HEK293T (cell line): Measurements from ENCODE around the gene L3MBTL3.

Source experiments
- CTCF ChIA-PET: fragments of 350-600 bp; formaldehyde crosslinking; extraction: SDS; loops from one replicate; lab custom pipeline; 2021; ENCODE audit warnings: antibody characterized with exemption, inconsistent platforms; lab: Yijun Ruan, JAX
- POLR2A ChIA-PET: fragments of 350-600 bp; formaldehyde crosslinking; extraction: SDS; loops from one replicate; lab custom pipeline; 2020; ENCODE audit warnings: antibody characterized with exemption, inconsistent platforms; lab: Yijun Ruan, JAX
- DNase-seq: peaks from one replicate; pipeline ENCODE4 v3.0.0; 2012; ENCODE audit warnings: mixed read lengths; ENCODE audit errors: extremely low spot score
- ARNT ChIP-seq: fragments of 450-650 bp; IDR thresholded peaks from 2 replicates; pipeline ENCODE4 v1.6.1; 2017; ENCODE audit warnings: mild to moderate bottlenecking
- BHLHE40 ChIP-seq: fragments of 450-650 bp; IDR thresholded peaks from 2 replicates; pipeline ENCODE4 v1.6.1; 2016; ENCODE audit warnings: mild to moderate bottlenecking, moderate library complexity, borderline replicate concordance
- CTBP1 ChIP-seq: fragments of 450-650 bp; IDR thresholded peaks from 2 replicates; pipeline ENCODE4 v1.6.1; 2016; ENCODE audit warnings: borderline replicate concordance
- ELF4 ChIP-seq: fragments of 450-650 bp; IDR thresholded peaks from 2 replicates; pipeline ENCODE4 v1.6.1; 2017; ENCODE audit warnings: antibody characterized with exemption
- FOXA1 ChIP-seq: fragments of 450-650 bp; IDR thresholded peaks from 2 replicates; pipeline ENCODE4 v1.6.1; 2016; ENCODE audit warnings: mild to moderate bottlenecking
- FOXK2 ChIP-seq: fragments of 450-650 bp; IDR thresholded peaks from 2 replicates; pipeline ENCODE4 v1.6.1; 2016; ENCODE audit warnings: mild to moderate bottlenecking
- FOXM1 ChIP-seq: fragments of 450-650 bp; IDR thresholded peaks from 2 replicates; pipeline ENCODE4 v1.6.1; 2017; ENCODE audit warnings: mild to moderate bottlenecking, borderline replicate concordance
- HDGF ChIP-seq: fragments of 450-650 bp; IDR thresholded peaks from 2 replicates; pipeline ENCODE4 v1.6.1; 2017; ENCODE audit warnings: antibody characterized with exemption, borderline replicate concordance
- L3MBTL2 ChIP-seq: fragments of 450-650 bp; conservative IDR thresholded peaks from 2 replicates; pipeline ENCODE4 v1.6.1; 2016; ENCODE audit warnings: mild to moderate bottlenecking
- LEF1 ChIP-seq: fragments of 450-650 bp; IDR thresholded peaks from 2 replicates; pipeline ENCODE4 v1.6.1; 2017; ENCODE audit warnings: mild to moderate bottlenecking, borderline replicate concordance
- NFRKB ChIP-seq: fragments of 450-650 bp; IDR thresholded peaks from 2 replicates; pipeline ENCODE4 v1.6.1; 2016; ENCODE audit warnings: mild to moderate bottlenecking, moderate library complexity
- SP1 ChIP-seq: fragments of 450-650 bp; IDR thresholded peaks from 2 replicates; pipeline ENCODE4 v1.6.1; 2017
- SUZ12 ChIP-seq: fragments of 450-650 bp; IDR thresholded peaks from 2 replicates; pipeline ENCODE4 v1.6.1; 2016; ENCODE audit warnings: mild to moderate bottlenecking
- TARDBP ChIP-seq: fragments of 450-650 bp; IDR thresholded peaks from 2 replicates; pipeline ENCODE4 v1.6.1; 2016
- ZNF384 ChIP-seq: fragments of 450-650 bp; IDR thresholded peaks from 2 replicates; pipeline ENCODE4 v1.6.1; 2016
- TF ChIP-seq, protein P1 (sequence below): fragments of 450-650 bp; IDR thresholded peaks from 2 replicates; pipeline ENCODE4 v1.6.1; 2016

L3MBTL3 gene

DNA sequence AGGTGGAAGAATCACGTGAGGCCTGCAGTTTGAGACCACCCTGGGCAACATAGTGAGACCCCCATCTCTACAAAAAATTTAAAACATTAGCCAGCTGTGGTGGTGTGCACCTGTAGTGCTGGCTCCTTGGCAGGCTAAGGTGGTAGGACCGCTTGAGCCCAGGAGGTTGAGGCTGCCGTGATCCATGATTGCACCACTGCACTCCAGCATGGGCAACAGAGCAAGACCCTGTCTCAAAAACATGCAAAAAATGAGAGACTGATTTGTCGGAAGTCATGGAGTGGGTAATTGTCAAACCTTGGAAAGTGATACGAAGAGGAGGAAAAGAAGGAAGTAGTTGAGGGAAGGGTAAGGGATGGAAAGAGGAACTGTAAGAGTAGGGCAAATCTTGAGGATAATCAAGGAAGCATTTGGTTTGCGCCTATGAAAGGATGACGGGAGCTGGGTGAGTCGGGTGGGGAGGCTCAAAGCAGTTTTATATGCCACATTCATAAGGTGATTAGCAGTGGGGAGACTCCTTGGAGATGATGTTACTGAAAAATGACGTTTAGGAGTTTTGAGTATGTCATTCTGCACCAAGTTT lies 14.5 kb downstream of the L3MBTL3 start:
- POLR2A ChIA-PET = no interaction called here
- DNase-seq = no peak
- TF ChIP-seq BHLHE40 (no peak), HDGF (no peak), TARDBP (no peak), SP1 (no peak), FOXA1 (no peak), NFRKB (no peak), FOXK2 (no peak), L3MBTL2 (no peak), ARNT (no peak), SUZ12 (no peak), CTBP1 (no peak), ZNF384 (no peak), ELF4 (no peak), LEF1 (no peak), FOXM1 (no peak)
- TF ChIP-seq, protein P1, sequence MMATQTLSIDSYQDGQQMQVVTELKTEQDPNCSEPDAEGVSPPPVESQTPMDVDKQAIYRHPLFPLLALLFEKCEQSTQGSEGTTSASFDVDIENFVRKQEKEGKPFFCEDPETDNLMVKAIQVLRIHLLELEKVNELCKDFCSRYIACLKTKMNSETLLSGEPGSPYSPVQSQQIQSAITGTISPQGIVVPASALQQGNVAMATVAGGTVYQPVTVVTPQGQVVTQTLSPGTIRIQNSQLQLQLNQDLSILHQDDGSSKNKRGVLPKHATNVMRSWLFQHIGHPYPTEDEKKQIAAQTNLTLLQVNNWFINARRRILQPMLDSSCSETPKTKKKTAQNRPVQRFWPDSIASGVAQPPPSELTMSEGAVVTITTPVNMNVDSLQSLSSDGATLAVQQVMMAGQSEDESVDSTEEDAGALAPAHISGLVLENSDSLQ = no peak
- CTCF ChIA-PET = interaction anchor here (1.1 kb wide), 1 partner anchor 11 kb away, joined by 6 read pairs; no protein-coding TSS in a partner anchor

DNA sequence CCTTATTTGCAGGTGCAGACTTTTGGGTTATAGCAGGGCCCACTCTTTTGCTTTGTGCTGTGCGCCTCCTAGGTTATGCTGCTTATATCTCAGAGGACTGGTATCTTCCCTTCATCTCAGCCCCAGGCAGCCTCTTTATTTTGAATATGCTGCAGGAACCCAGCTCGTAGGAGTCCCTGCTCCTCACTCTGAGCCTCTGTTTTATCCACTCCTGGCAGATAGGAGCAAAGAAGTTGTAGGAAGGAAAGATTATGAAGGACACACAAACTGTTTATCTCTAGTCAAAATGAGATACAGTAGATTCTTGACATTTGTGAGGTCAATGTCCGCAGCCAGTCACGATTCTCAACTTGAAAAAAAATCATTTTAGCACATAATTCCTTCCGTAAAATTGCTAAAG lies 15.6 kb downstream of the L3MBTL3 start:
- DNase-seq = no peak
- CTCF ChIA-PET = no interaction called here
- POLR2A ChIA-PET = no interaction called here
- TF ChIP-seq TARDBP = no peak
- no peak for TF ChIP-seq FOXM1
- no peak for TF ChIP-seq ELF4
- no peak for TF ChIP-seq SUZ12
- TF ChIP-seq ZNF384 = no peak
- no peak for TF ChIP-seq HDGF
- TF ChIP-seq, protein P1 = no peak
- no peak for TF ChIP-seq L3MBTL2
- no peak for TF ChIP-seq FOXK2
- no peak for TF ChIP-seq ARNT
- no peak for TF ChIP-seq NFRKB
- TF ChIP-seq SP1 = no peak
- no peak for TF ChIP-seq CTBP1
- no peak for TF ChIP-seq FOXA1
- no peak for TF ChIP-seq BHLHE40
- TF ChIP-seq LEF1 = no peak

DNA sequence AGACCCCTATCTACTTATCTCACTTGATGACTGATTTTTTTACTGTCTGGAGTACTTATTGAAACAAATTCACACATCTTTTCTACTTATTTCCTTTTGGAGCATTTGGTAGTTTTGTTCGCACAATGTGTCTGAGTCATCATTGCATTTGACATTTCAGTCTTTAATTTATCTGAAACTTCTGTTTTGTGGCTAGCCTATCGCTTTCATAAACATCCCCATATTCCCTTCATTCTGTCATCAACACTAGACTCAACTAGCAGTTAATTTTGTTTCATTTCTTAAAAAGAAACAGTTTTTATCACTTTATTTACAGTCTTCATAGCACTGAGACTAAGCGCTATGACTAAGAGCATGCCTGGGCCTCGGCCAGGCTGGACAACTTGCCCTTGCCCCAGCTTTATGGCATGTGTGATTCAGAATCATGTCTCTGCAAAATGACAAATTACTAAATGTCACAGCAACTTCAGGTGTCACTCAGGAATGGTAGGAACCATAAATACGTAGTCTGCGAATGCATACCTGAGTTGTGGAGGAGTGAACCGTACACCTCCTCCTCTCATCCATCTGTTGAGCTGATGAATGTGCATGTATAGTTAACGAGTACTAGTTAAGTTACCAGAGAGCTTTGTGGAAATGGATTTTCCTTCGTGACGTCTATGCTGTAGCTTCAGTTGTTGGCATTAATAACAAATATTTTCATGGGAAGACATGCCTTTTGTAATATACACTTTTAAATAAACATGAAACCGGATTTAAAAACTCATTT lies 16.2 kb downstream of the L3MBTL3 start:
- DNase-seq = peak; percentile 10
- POLR2A ChIA-PET = no interaction called here
- TF ChIP-seq ZNF384 = no peak
- TF ChIP-seq, protein P1 = peak; percentile 56
- CTCF ChIA-PET = no interaction called here

DNA sequence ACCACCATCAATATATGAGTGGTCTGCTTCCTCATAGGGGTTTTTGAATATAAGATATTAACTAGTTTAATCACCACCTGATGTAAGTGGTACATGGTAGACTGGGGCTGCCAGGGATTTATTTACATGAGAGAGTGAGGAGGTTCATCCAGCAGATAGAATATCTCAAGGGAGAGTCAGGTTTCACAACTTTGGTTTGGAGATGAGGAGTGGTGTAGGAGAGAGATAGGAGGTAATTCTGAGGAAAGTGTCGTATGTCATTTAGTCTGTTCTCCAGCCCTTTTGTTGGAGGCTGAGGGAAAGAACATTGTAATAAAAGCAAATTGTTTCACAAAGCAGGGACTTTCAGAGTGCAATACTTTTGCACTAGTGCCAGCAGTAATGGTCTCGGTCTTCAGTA lies 16.8 kb downstream of the L3MBTL3 start:
- CTCF ChIA-PET = no interaction called here
- POLR2A ChIA-PET = no interaction called here
- TF ChIP-seq SUZ12 = no peak
- TF ChIP-seq ZNF384 = no peak
- TF ChIP-seq L3MBTL2 = no peak
- no peak for TF ChIP-seq ARNT
- TF ChIP-seq, protein P1 = no peak
- TF ChIP-seq TARDBP = no peak
- TF ChIP-seq FOXK2 = no peak
- no peak for TF ChIP-seq FOXM1
- TF ChIP-seq BHLHE40 = no peak
- TF ChIP-seq FOXA1 = no peak
- no peak for TF ChIP-seq CTBP1
- TF ChIP-seq ELF4 = no peak
- no peak for TF ChIP-seq NFRKB
- TF ChIP-seq SP1 = no peak
- no peak for DNase-seq

DNA sequence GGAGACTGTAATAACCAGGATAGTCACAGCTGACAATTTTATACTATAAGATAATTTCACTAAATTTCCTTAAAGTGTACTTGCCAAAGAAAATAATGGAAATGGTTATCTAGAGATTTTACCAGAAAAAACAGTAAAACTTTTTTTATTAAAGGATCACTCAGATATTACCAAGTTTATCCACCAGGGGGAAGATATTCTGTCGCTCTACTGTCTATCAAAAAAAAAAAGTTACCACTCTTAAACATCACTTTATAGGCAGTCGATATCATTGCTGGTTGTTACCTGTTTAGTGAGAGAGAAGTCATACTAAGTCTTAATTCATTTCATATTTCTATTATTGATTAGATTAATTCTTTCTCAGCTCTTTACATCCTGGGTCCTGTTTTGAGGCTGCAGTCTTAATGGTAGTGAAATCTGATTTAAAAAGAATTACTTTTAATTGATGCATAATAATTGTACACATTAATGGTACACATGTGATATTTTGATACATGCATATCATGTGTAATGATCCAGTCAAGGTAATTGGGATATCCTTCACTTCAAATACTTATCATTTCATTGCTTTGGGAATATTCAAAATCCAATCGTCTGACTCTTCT lies 18.9 kb downstream of the L3MBTL3 start:
- CTCF ChIA-PET = interaction anchor here (1.3 kb wide), 1 partner anchor 16 kb away, joined by 4 read pairs; no protein-coding TSS in a partner anchor
- DNase-seq = no peak
- POLR2A ChIA-PET = no interaction called here
- peak; percentile 85 for TF ChIP-seq ZNF384
- TF ChIP-seq ELF4 = no peak
- TF ChIP-seq, protein P1 = peak; percentile 79
